Calu3 (cell line): ENCODE data around the gene GRIN1. TPM values are rescaled to one million over a fixed set of nuclear protein-coding genes. Genes with fewer than 3 reads are reported as not detected.

Experiments used
- BruUV-seq: library from RNA; stranded (reverse); fragments of 400-500 nt; replicated peaks from 2 replicates; lab custom pipeline; 2021; lab: Mats Ljungman, UMichigan
- CTCF ChIA-PET: fragments of 300-600 bp; sonication (Branson Sonifier 250); formaldehyde crosslinking; loops from one replicate; lab custom pipeline; 2022; ENCODE audit warnings: antibody characterized with exemption; lab: Charles Lee
- DNase-seq: peaks from one replicate; pipeline ENCODE4 v3.0.0; 2022
- H3K27ac Mint-ChIP-seq: one replicate; pipeline ENCODE4 v1.8.0; 2022; ENCODE audit warnings: mixed read lengths; ENCODE audit not compliant: unreplicated experiment
- H3K27me3 Mint-ChIP-seq: one replicate; pipeline ENCODE4 v1.8.0; 2022; ENCODE audit warnings: mixed read lengths; ENCODE audit not compliant: unreplicated experiment
- H3K36me3 Mint-ChIP-seq: one replicate; pipeline ENCODE4 v1.8.0; 2022; ENCODE audit warnings: mild to moderate bottlenecking, moderate library complexity, mixed read lengths; ENCODE audit not compliant: insufficient read depth, unreplicated experiment
- H3K4me1 Mint-ChIP-seq: one replicate; pipeline ENCODE4 v1.8.0; 2022; ENCODE audit warnings: mild to moderate bottlenecking, low read depth, mixed read lengths; ENCODE audit not compliant: unreplicated experiment
- H3K4me3 Mint-ChIP-seq: one replicate; pipeline ENCODE4 v1.8.0; 2022; ENCODE audit warnings: mild to moderate bottlenecking, low read depth, moderate library complexity, mixed read lengths; ENCODE audit not compliant: unreplicated experiment
- H3K9me3 Mint-ChIP-seq: one replicate; pipeline ENCODE4 v1.8.0; 2022; ENCODE audit warnings: low read depth, mixed read lengths; ENCODE audit not compliant: unreplicated experiment
- CTCF ChIP-seq: fragments of 200-600 bp; IDR thresholded peaks from one replicate; pipeline ENCODE4 v1.8.0; 2022; ENCODE audit warnings: antibody characterized with exemption; ENCODE audit not compliant: unreplicated experiment
- intact Hi-C: fragments of 100-400 bp; cut with micrococcal nuclease; formaldehyde crosslinking; loops from one replicate; pipeline ENCODE4 v1.10.0; 2022; ENCODE audit not compliant: unreplicated experiment
- total RNA-seq: library from RNA; stranded (reverse); gene quantifications from 2 replicates; pipeline ENCODE4 v1.2.3, GENCODE V29; 2022

GRIN1 gene
- total RNA-seq, 1 experiment from 2014 or later: 0.54 TPM

- no peak for TF ChIP-seq CTCF
- Mint-ChIP-seq H3K27me3 (no peaks in the 10 kb centered on the region), H3K4me1 (no peaks in the 10 kb centered on the region), H3K27ac (no peak overlapping the region), H3K36me3 (peaks cover 31% of the 10 kb centered on the region), H3K9me3 (no peaks in the 10 kb centered on the region), H3K4me3 (no peak overlapping the region)
- intact Hi-C loops: no loop called here
- no peak for DNase-seq
- CTCF ChIA-PET: no interaction called here
- no TSS peak for BruUV-seq
Measured at GRCh38 chr9:137213160-137214060, 74.5 kb downstream of the GRIN1 start.

- DNase-seq: no peak
- intact Hi-C loops: no loop called here
- peaks cover 40% of the 10 kb centered on the region for H3K36me3 Mint-ChIP-seq
- CTCF ChIA-PET: interaction anchor here (1.1 to 1.7 kb wide), 3 partner anchors 9 to 19 kb away, joined by 3 to 4 read pairs (median 4); partner anchors contain the start of gene RNF224
- H3K27me3 Mint-ChIP-seq: no peaks in the 10 kb centered on the region
- H3K4me3 Mint-ChIP-seq: no peak overlapping the region
- H3K9me3 Mint-ChIP-seq: no peaks in the 10 kb centered on the region
- H3K4me1 Mint-ChIP-seq: no peaks in the 10 kb centered on the region
- no peak for TF ChIP-seq CTCF
- H3K27ac Mint-ChIP-seq: no peak overlapping the region
- BruUV-seq: no TSS peak
Measured at GRCh38 chr9:137214620-137215019, 75.7 kb downstream of the GRIN1 start.

GRCh38 chr9:137215196-137215986, 76.4 kb downstream of the GRIN1 start:
- CTCF ChIA-PET: interaction anchor here (1.1 to 1.7 kb wide), 3 partner anchors 8 to 20 kb away, joined by 3 to 4 read pairs (median 4); partner anchors contain the start of gene RNF224
- H3K36me3 Mint-ChIP-seq: peaks cover 46% of the 10 kb centered on the region

More at GRCh38 chr9:137215196-137215986, 76.4 kb downstream of the GRIN1 start:
- H3K4me1 Mint-ChIP-seq: no peaks in the 10 kb centered on the region
- no peak for TF ChIP-seq CTCF
- H3K27me3 Mint-ChIP-seq: no peaks in the 10 kb centered on the region
- no TSS peak for BruUV-seq
- no peak for DNase-seq
- H3K4me3 Mint-ChIP-seq: no peak overlapping the region
- intact Hi-C loops: no loop called here
- H3K9me3 Mint-ChIP-seq: no peaks in the 10 kb centered on the region
- H3K27ac Mint-ChIP-seq: no peak overlapping the region
